Choroid plexus epithelial cell (primary cell): Measurements from ENCODE around the gene PAEP.
"Not testable (repeated sequence)": the region's sequence is repeated elsewhere in the genome, so short reads cannot be mapped to it uniquely, and the experiment has no call there.

Source experiments
- DNase-seq: peaks from one replicate; pipeline ENCODE4 v3.0.0-alpha.2; 2010; ENCODE audit warnings: low read depth
- H3K4me3 ChIP-seq: 2 replicates; pipeline ENCODE4 v1.5.1; 2011; ENCODE audit warnings: low read depth, mild to moderate bottlenecking, control low read depth, low read length, moderate library complexity
- CTCF ChIP-seq: conservative IDR thresholded peaks from 2 replicates; pipeline ENCODE4 v1.5.1; 2011; ENCODE audit warnings: low read depth, mild to moderate bottlenecking, control low read depth, inconsistent platforms, low read length, moderate library complexity

PAEP gene

DNA sequence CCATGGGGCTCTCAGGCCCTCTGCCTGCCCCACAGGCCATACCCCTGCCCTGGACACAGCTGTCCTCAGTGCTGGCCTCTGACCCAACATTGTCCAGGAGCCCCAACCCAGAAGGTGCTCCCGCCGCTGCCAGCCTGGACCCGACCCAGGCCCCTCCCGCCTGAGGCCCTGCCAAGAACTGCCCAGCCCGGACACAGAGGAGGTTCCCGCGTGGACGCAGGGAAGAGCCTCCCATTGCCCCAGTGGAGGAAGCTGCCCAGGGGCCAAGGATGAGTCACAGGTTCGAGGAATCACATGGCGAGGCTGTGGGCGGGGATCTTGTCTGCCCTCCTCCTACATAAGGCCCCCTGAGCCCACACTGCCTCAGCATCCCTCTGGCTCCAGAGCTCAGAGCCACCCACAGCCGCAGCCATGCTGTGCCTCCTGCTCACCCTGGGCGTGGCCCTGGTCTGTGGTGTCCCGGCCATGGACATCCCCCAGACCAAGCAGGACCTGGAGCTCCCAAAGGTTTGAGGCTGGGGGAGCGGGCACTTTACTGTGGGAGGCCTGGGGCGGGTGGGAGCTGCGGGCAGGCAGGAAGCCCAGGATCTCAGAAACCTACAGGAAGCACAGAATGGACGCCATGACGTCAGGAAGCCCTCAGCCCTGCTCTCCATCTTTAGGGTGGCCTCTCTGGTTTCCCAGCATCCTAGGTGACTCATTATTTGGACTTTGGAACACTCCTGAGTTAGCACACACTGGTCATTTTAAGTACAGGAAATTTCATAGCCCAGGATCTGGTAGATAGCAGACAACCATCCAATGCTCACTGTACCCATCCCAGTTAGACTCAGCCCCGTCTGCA is at the start of gene PAEP:
Gene PAEP (plus strand): TSS at position 366 of the 844 bp plus-strand sequence.
- H3K4me3 ChIP-seq: no peak within 1 kb of the TSS
- no peak for DNase-seq
- TF ChIP-seq CTCF: no peak

- DNase-seq: no peak
- no peak overlapping the region for H3K4me3 ChIP-seq
- TF ChIP-seq CTCF: no peak
These were observed 49.3 kb upstream of the PAEP start for GRCh38 chr9:135512241-135512603.

- TF ChIP-seq CTCF: no peak
- no peak overlapping the region for H3K4me3 ChIP-seq
- DNase-seq: no peak
These were observed 48.7 kb upstream of the PAEP start for GRCh38 chr9:135512904-135513303.

DNA sequence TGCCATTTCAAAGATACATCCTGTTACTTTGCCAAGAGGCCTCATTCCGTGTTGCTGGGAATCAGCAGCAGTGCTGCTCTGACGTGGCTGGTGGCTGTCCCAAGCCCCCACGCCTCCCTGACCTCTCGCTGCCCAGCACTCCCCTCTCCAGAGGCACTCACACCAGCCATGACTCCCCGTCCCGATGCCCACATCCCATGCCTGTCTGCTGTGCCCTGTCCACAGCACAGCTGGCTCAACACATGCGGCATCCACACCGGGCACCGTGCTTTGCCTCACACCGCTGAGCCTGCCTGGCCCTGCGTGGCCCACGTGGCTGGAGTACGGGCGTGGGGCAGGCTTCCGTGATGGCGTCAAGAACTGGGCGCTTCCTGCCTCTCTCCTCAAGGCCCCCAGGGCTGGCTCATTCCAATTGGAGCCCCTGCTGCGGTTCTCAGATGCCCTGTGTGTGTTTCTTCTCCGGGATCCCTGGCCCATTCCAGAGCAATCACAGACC is 48.2 kb upstream of the PAEP start:
- no peak overlapping the region for H3K4me3 ChIP-seq
- TF ChIP-seq CTCF: no peak
- no peak for DNase-seq

- not testable (repeated sequence) for DNase-seq, H3K4me3 ChIP-seq
These were observed 47.6 kb upstream of the PAEP start for GRCh38 chr9:135513906-135514305.

GRCh38 chr9:135514342-135515082 is 47.0 kb upstream of the PAEP start:
- TF ChIP-seq CTCF: no peak
- DNase-seq: no peak
- no peak overlapping the region for H3K4me3 ChIP-seq

DNA sequence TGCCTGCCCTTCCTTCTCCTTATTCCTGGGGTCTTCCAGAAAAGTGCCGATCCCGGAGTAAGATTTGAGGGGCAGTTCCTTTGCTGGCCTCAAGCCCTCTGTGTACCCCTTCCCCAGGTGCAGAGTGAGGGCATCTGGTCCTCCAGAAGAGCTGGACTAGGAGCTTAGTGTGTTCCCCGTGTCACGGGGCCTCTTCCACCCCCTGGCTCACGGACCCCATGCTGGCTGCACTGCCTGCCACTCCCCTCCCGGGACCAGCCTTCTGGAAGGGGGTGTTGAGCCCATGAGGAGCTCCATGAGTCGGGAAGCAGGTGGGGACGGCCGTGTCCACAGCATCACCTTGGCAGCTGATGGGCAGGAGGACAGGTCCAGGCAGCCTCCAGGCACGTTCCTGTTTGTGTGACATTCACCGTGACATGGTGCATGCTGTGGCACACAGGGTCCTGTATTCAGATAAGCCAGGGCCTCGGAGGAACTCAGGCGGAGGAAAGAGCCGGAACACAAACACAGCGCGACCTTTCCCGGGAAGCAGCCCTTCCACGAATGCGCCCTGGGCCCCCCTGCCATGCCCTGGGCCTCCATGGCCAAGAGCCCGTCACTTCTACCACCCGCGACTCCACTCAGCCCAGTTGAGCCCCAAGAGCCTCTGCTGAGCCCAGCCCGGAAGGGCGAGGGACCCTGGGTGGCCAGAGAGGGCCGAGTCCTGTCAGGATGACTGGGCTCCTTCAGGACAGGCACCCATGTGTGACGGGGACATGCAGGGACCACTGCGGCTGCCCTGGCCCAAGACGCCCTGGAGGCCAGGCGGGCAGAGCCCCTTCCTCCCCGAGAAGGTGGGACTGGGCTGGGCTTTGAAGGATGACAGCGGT is 46.2 kb upstream of the PAEP start:
- no peak for TF ChIP-seq CTCF
- DNase-seq: no peak
- H3K4me3 ChIP-seq: no peak overlapping the region
